GM12878 (cell line): ENCODE measurements around the gene TMCO6. TPM values are rescaled to one million over a fixed set of nuclear protein-coding genes. Genes with fewer than 3 reads are reported as not detected.

ENCODE experiments used
- ATAC-seq: fragments of 200-7000 bp; cut with Tn5 transposase; 3 replicates; pipeline ENCODE4 v1.9.1; 2020; ENCODE audit warnings: mild to moderate bottlenecking, moderate library complexity
- BruUV-seq: library from RNA; stranded (reverse); fragments of 400-500 nt; replicated peaks from 2 replicates; lab custom pipeline; 2021; lab: Mats Ljungman, UMichigan
- CTCF ChIA-PET: fragments of 300-600 bp; sonication (Branson Sonifier 250); formaldehyde crosslinking; extraction: SDS; loops from one replicate; lab custom pipeline; 2021; ENCODE audit warnings: inconsistent platforms; lab: Yijun Ruan, JAX
- POLR2A ChIA-PET: fragments of 350-600 bp; formaldehyde crosslinking; extraction: SDS; loops from one replicate; lab custom pipeline; 2021; ENCODE audit warnings: inconsistent platforms; lab: Charles Lee
- RAD21 ChIA-PET: fragments of 300-600 bp; sonication (Branson Sonifier 250); formaldehyde crosslinking; loops from one replicate; lab custom pipeline; 2023; ENCODE audit warnings: antibody characterized with exemption; ENCODE audit not compliant: unreplicated experiment; lab: Charles Lee
- SMC1A ChIA-PET: fragments of 300-600 bp; sonication (Branson Sonifier 250); formaldehyde crosslinking; loops from one replicate; lab custom pipeline; 2023; ENCODE audit not compliant: unreplicated experiment, uncharacterized antibody; lab: Charles Lee
- DNase-seq: peaks from one replicate; pipeline ENCODE4 v3.0.0-alpha.2; 2011; ENCODE audit warnings: low read depth, low spot score
- FAIRE-seq: peaks from 3 replicates; lab custom pipeline; 2011; peaks lifted over from hg19 to GRCh38; lab: Jason Lieb, UNC
- H2AFZ ChIP-seq: 2 replicates; pipeline ENCODE4 v1.6.0; 2011; ENCODE audit warnings: low read depth, low read length, control low read depth; ENCODE audit not compliant: control insufficient read depth
- H3K27ac ChIP-seq: 2 replicates; pipeline ENCODE4 v1.5.1; 2011; ENCODE audit warnings: control low read depth; ENCODE audit not compliant: control insufficient read depth, insufficient read depth
- H3K27me3 ChIP-seq, 2 experiments: replicated peaks in 1 of 2; 2 replicates each; pipeline versions ENCODE4 v1.6.0 to v1.6.1; 2011; ENCODE audit warnings: low read length in 1 of 2; ENCODE audit not compliant: control insufficient read depth in 2 of 2, insufficient read depth in 2 of 2
- H3K36me3 ChIP-seq, 2 experiments: 2 replicates each; pipeline ENCODE4 v1.5.1; 2011; ENCODE audit warnings: low read length in 1 of 2; ENCODE audit not compliant: control insufficient read depth in 2 of 2, insufficient read depth in 2 of 2
- H3K4me1 ChIP-seq: 2 replicates; pipeline ENCODE4 v1.6.1; 2011; ENCODE audit warnings: mild to moderate bottlenecking, low read length, moderate library complexity, mixed read lengths; ENCODE audit not compliant: control insufficient read depth, insufficient read depth
- H3K4me2 ChIP-seq: 2 replicates; pipeline ENCODE4 v1.6.0; 2011; ENCODE audit warnings: control low read depth; ENCODE audit not compliant: control insufficient read depth, insufficient read depth
- H3K4me3 ChIP-seq: fragments of 200-600 bp; sonication (generic); 2 replicates; pipeline ENCODE4 v1.5.1; 2016
- H3K79me2 ChIP-seq: 2 replicates; pipeline ENCODE4 v1.6.0; 2011; ENCODE audit warnings: low read length; ENCODE audit not compliant: control insufficient read depth, insufficient read depth
- H3K9ac ChIP-seq: 2 replicates; pipeline ENCODE4 v1.8.0; 2011; ENCODE audit warnings: low read length, control low read depth, mixed read lengths; ENCODE audit not compliant: control insufficient read depth, insufficient read depth
- H3K9me3 ChIP-seq: replicated peaks from 3 replicates; pipeline ENCODE4 v1.5.1; 2011; ENCODE audit warnings: mild to moderate bottlenecking, low read length; ENCODE audit not compliant: control insufficient read depth, insufficient read depth
- H4K20me1 ChIP-seq: 2 replicates; pipeline ENCODE4 v1.6.0; 2011; ENCODE audit not compliant: control insufficient read depth, insufficient read depth
- BMI1 ChIP-seq: fragments of 450-650 bp; IDR thresholded peaks from 2 replicates; pipeline ENCODE4 v1.6.1; 2016; ENCODE audit warnings: mild to moderate bottlenecking, moderate library complexity, borderline replicate concordance
- CBX3 ChIP-seq: fragments of 200-600 bp; sonication (generic); IDR thresholded peaks from 2 replicates; pipeline ENCODE4 v1.6.1; 2016; ENCODE audit warnings: low read depth, borderline replicate concordance
- CEBPB ChIP-seq, 2 experiments: fragments of 150-350 bp in 1 of 2; IDR thresholded peaks; 2 replicates each; pipeline ENCODE4 v1.6.1; 2012 to 2014; ENCODE audit warnings: low read depth in 2 of 2, low read length in 2 of 2, borderline replicate concordance in 1 of 2, inconsistent platforms in 1 of 2
- FOXK2 ChIP-seq: fragments of 450-650 bp; IDR thresholded peaks from 2 replicates; pipeline ENCODE4 v1.6.1; 2017; ENCODE audit warnings: mild to moderate bottlenecking, moderate library complexity
- FOXM1 ChIP-seq: IDR thresholded peaks from 2 replicates; pipeline ENCODE4 v1.6.1; 2012; ENCODE audit warnings: low read depth, mild to moderate bottlenecking, inconsistent platforms, low read length, moderate library complexity
- IRF5 ChIP-seq: fragments of 450-650 bp; IDR thresholded peaks from 2 replicates; pipeline ENCODE4 v1.6.1; 2017; ENCODE audit warnings: borderline replicate concordance
- JUND ChIP-seq: IDR thresholded peaks from 2 replicates; pipeline ENCODE4 v1.6.1; 2012; ENCODE audit warnings: low read depth, mild to moderate bottlenecking, low read length, improper control_type of control experiment, moderate library complexity
- KAT2A ChIP-seq: conservative IDR thresholded peaks from 2 replicates; pipeline ENCODE4 v1.6.1; 2011; ENCODE audit warnings: low read depth, low read length; ENCODE audit not compliant: control insufficient read depth
- NR2C2 ChIP-seq: IDR thresholded peaks from 2 replicates; pipeline ENCODE4 v1.6.1; 2011; ENCODE audit warnings: borderline replicate concordance, low read depth; ENCODE audit not compliant: control insufficient read depth, insufficient read length
- NR2F1 ChIP-seq: fragments of 450-650 bp; conservative IDR thresholded peaks from 2 replicates; pipeline ENCODE4 v1.6.1; 2017; ENCODE audit warnings: mild to moderate bottlenecking
- YY1 ChIP-seq: IDR thresholded peaks from 2 replicates; pipeline ENCODE4 v1.6.1; 2011; ENCODE audit warnings: low read depth, mild to moderate bottlenecking, low read length
- ZBED1 ChIP-seq: IDR thresholded peaks from 2 replicates; pipeline ENCODE4 v1.6.1; 2016; ENCODE audit warnings: borderline replicate concordance
- ZNF687 ChIP-seq: fragments of 450-650 bp; IDR thresholded peaks from 2 replicates; pipeline ENCODE4 v1.6.1; 2017; ENCODE audit warnings: mild to moderate bottlenecking, moderate library complexity
- ZZZ3 ChIP-seq: IDR thresholded peaks from 2 replicates; pipeline ENCODE4 v1.6.1; 2011; ENCODE audit warnings: low read depth; ENCODE audit not compliant: control insufficient read depth, insufficient read length
- WGBS: methylation state at CpG from one replicate; pipeline ENCODE4 v1.1.6; 2016; ENCODE audit warnings: low lambda C conversion rate; ENCODE audit not compliant: insufficient replicate concordance, insufficient coverage; ENCODE audit errors: missing lambda C conversion rate; 5-methylcytosine and 5-hydroxymethylcytosine counted together
- in situ Hi-C: fragments of 300-500 bp; cut with MboI; formaldehyde crosslinking; loops from 9 replicates; pipeline ENCODE4 v1.14.3; 2018; ENCODE audit warnings: mixed read lengths
- intact Hi-C: fragments of 100-400 bp; cut with micrococcal nuclease; formaldehyde crosslinking; loops from one replicate; pipeline ENCODE4 v1.14.2; 2022; ENCODE audit not compliant: unreplicated experiment
- polyA plus RNA-seq, 11 experiments: library from polyadenylated mRNA; depleted of rRNA in 4 of 11; unstranded in 6 of 11; stranded (reverse) in 5 of 11; fragments of >200 nt; fragmentation: Nextera tagmentation in 4 of 11; fragmentation: Illumina TruSeq in 1 of 11; extraction: Ambion mirVana in 4 of 11; extraction: Trizol in 1 of 11; gene quantifications; 1 replicate in 1 of 11; 2 replicates in 10 of 11; pipeline versions ENCODE4 v1.2.1 to v1.2.3, GENCODE V29; 2011 to 2016; ENCODE audit warnings: inconsistent platforms in 2 of 11, missing spikeins in 2 of 11, low read depth in 1 of 11
- total RNA-seq, 4 experiments: library from RNA; depleted of rRNA in 3 of 4; stranded (reverse); fragments of >200 nt in 3 of 4; fragmentation: Illumina TruSeq in 1 of 4; extraction: Trizol in 1 of 4; gene quantifications; 2 replicates each; pipeline versions ENCODE4 v1.2.1 to v1.2.3, GENCODE V29; 2013 to 2021

TMCO6 gene
- total and polyA plus RNA-seq, 10 of the 15 experiments (the other 5 are each of a cell fraction or from before 2014, with no cell fraction given): 4.1 to 21.6 (median 11.7) TPM

GRCh38 chr5:140664359-140665119 is 25.3 kb downstream of the TMCO6 start, which contains the start of gene WDR55:
WDR55 (plus strand) TSS chr5:140664904; CDS start chr5:140664913, 9 bp downstream.
- Histone ChIP-seq H3K79me2 (peaks cover 31% of the 10 kb centered on the region), H3K9ac (peak within 1 kb of the TSS; percentile 82), H3K4me1 (no peaks in the 10 kb centered on the region), H4K20me1 (no peaks in the 10 kb centered on the region), H3K36me3 (peaks cover 18% of the 10 kb centered on the region in 2 experiments; a peak in 3 of 4 replicates), H3K27me3 (no peaks in the 10 kb centered on the region), H3K27ac (peak within 1 kb of the TSS; percentile 85), H3K9me3 (no peaks in the 10 kb centered on the region), H3K4me3 (peak within 1 kb of the TSS; percentile 96), H3K4me2 (peak within 1 kb of the TSS; percentile 77), H2AFZ (peak within 1 kb of the TSS; percentile 99)
- peak; percentile 91 for FAIRE-seq
- TSS peak; percentile 96 for BruUV-seq
- intact Hi-C loops: loop anchor here (1.0 to 2.0 kb wide), 2 partner anchors 54 to 100 kb away; partner anchors contain the start of genes APBB3 and SLC35A4
- CTCF ChIA-PET: interaction anchor here (0.9 to 2.1 kb wide), 2 partner anchors 10 to 312 kb away, joined by 3 to 5 read pairs; no protein-coding TSS in a partner anchor
- DNase-seq: peak; percentile 71
- RAD21 ChIA-PET: interaction anchor here (2.3 kb wide), 1 partner anchor 18 kb away, joined by 6 read pairs; the partner anchor contains the start of genes IK and NDUFA2
- in situ Hi-C loops: no loop called here
- POLR2A ChIA-PET: interaction anchor here (0.6 to 2.3 kb wide), 8 partner anchors 10 to 100 kb away, joined by 3 to 12 read pairs (median 3); partner anchors contain the start of genes APBB3, HARS1, HARS2 and IK
- SMC1A ChIA-PET: interaction anchor here (1.0 to 2.8 kb wide), 3 partner anchors 8 to 37 kb away, joined by 3 to 12 read pairs (median 4); partner anchors contain the start of genes IK and NDUFA2
- WGBS: 1% methylated on average over 53 of the region's 54 CpGs
- peak; percentile 98 for ATAC-seq
- TF ChIP-seq ZBED1 (no peak; the same call in 1 of the 2 replicates), CBX3 (no peak), FOXK2 (no peak), JUND (no peak), YY1 (peak; percentile 75), ZNF687 (peak; percentile 43; the same call in 1 of the 2 replicates), NR2C2 (no peak), IRF5 (no peak; the same call in 1 of the 2 replicates), ZZZ3 (no peak), CEBPB (IDR thresholded peaks at IDR 0.05; ENCODE audit: borderline replicate concordance in 1 of 2, low read depth in 2 of 2, low read length in 2 of 2) (no peak), FOXM1 (no peak), KAT2A (no peak), NR2F1 (0 out of 2 replicates have a peak, but pooled peaks have one; percentile 42), BMI1 (no peak)
